Measurements from ENCODE around the gene SLC24A1.

The SLC24A1 gene

DNA sequence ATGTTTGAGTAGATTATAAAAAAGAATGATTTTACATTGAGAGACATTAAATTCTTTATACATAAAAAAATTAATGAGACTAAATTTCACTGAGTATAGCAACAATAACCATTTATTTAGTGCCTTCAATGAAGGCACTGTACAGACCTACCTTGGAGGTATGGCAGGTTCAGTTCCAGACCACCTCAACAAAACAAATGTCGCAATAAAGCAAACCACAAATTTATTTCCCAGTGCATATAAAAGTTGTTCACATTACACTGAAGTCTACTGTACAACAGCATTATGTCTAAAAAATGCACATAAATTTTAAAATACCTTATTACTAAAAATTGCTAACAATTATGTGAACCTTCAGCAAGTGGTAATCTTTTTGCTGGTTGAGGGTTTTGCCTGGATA, 58.8 kb downstream of the SLC24A1 start:
- Histone ChIP-seq H2BK120ac (ENCODE audit: low read depth, low read length) (no peak overlapping the region), H3K4ac (ENCODE audit: low read length) (no peak overlapping the region), H3K9ac (ENCODE audit: low read depth, low read length, poor library complexity) (no peak overlapping the region), H3K79me1 (ENCODE audit: low read depth, low read length) (no peaks in the 10 kb centered on the region), H3K4me2 (ENCODE audit: insufficient read depth, low read length, poor library complexity, severe bottlenecking) (no peak overlapping the region), H4K8ac (ENCODE audit: low read depth, low read length) (no peak overlapping the region), H3K23ac (ENCODE audit: low read depth, low read length, poor library complexity) (no peak overlapping the region), H2AK5ac (ENCODE audit: low read depth, low read length) (no peak overlapping the region), H3K27me3 (ENCODE audit: control insufficient read depth in 3 of 3, insufficient read depth in 3 of 3, low read depth in 1 of 3, low read length in 3 of 3) (no peaks in the 10 kb centered on the region), H2BK15ac (ENCODE audit: low read length) (no peak overlapping the region), H4K91ac (ENCODE audit: low read depth, low read length, poor library complexity) (no peak overlapping the region), H3K27ac (replicated peaks; ENCODE audit: low read length) (no peak overlapping the region), H3K18ac (ENCODE audit: low read length) (no peak overlapping the region), H3K36me3 (replicated peaks in 1 of 2; ENCODE audit: control insufficient read depth in 2 of 2, insufficient read depth in 2 of 2, low read length in 2 of 2) (no peaks in the 10 kb centered on the region), H3K4me3 (ENCODE audit: low read length in 2 of 2) (no peak overlapping the region), H2AFZ (ENCODE audit: low read length) (no peak overlapping the region), H2BK5ac (ENCODE audit: low read length) (no peak overlapping the region), H3K9me3 (replicated peaks in 1 of 2; ENCODE audit: control insufficient read depth in 2 of 2, insufficient read depth in 1 of 2, low read depth in 1 of 2, low read length in 2 of 2) (no peaks in the 10 kb centered on the region), H3K4me1 (ENCODE audit: control insufficient read depth in 2 of 2, insufficient read depth in 1 of 2, low read depth in 1 of 2, low read length in 2 of 2) (no peaks in the 10 kb centered on the region), H3K14ac (ENCODE audit: low read length) (no peak overlapping the region), H2BK12ac (ENCODE audit: low read length) (no peak overlapping the region)
- no CpG with 5 or more reads among the region's 1 CpG for WGBS, 2 donors (ENCODE audit: extremely low coverage in 2 of 2, insufficient read length in 2 of 2, insufficient replicate concordance in 1 of 2)
- DNase-seq (ENCODE audit: low spot score) = no peak

DNA sequence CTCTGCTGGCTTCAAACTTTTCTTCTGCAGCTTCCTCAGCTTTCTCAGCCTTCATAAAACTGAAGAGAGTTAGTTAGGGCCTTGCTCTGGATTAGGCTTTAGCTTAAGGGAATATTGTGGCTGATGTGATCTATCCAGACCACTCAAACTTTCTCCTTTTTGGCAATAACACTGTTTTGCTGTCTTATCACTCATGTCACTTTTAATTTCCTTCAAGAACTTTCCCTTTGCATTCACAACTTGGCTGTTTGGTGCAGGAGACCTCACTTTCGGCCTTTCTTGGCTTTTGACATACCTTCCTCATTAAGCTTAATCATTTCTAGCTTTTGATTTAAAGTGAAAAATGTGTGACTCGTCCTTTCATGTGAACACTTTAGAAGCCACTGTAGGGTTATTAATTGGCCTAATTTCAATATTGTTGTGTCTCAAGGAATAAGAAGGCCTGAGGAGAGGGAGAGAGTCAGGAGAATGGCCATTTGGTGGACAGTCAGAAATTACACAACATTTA, 60.7 kb downstream of the SLC24A1 start:
- H3K36me3 ChIP-seq (replicated peaks in 1 of 2; ENCODE audit: control insufficient read depth in 2 of 2, insufficient read depth in 2 of 2, low read length in 2 of 2) = no peaks in the 10 kb centered on the region

DNA sequence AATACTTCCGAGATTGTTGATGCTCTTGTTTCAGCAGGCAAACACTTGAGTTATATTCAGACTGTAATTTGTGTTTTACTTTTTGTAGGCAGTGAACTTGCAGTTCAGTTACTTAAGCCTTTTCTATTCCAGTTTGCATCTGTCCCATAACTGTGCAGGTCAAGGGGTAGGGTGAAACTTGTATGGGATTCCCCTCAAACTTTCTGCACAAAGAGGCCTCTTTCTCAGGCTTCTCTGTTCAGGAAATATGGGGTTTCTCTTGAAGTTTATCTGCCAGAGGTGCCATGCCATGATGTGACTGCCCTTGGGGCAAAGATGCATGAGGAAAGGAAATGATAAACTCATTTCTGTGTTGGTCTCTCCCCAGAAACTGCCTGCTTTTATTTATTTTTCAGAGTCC, 66.7 kb downstream of the SLC24A1 start:
- Histone ChIP-seq H3K4me3 (ENCODE audit: low read length in 2 of 2) (no peak overlapping the region), H2BK15ac (ENCODE audit: low read length) (no peak overlapping the region), H3K36me3 (replicated peaks in 1 of 2; ENCODE audit: control insufficient read depth in 2 of 2, insufficient read depth in 2 of 2, low read length in 2 of 2) (peaks cover 0 to 14% of the 10 kb centered on the region in 2 donors), H2AFZ (ENCODE audit: low read length) (no peak overlapping the region), H4K91ac (ENCODE audit: low read depth, low read length, poor library complexity) (no peak overlapping the region), H3K9me3 (replicated peaks in 1 of 2; ENCODE audit: control insufficient read depth in 2 of 2, insufficient read depth in 1 of 2, low read depth in 1 of 2, low read length in 2 of 2) (no peaks in the 10 kb centered on the region), H3K4me1 (ENCODE audit: control insufficient read depth in 2 of 2, insufficient read depth in 1 of 2, low read depth in 1 of 2, low read length in 2 of 2) (no peaks in the 10 kb centered on the region), H3K27ac (replicated peaks; ENCODE audit: low read length) (no peak overlapping the region), H2AK5ac (ENCODE audit: low read depth, low read length) (no peak overlapping the region), H3K79me1 (ENCODE audit: low read depth, low read length) (no peaks in the 10 kb centered on the region), H4K8ac (ENCODE audit: low read depth, low read length) (no peak overlapping the region), H3K4ac (ENCODE audit: low read length) (no peak overlapping the region), H2BK12ac (ENCODE audit: low read length) (no peak overlapping the region), H3K23ac (ENCODE audit: low read depth, low read length, poor library complexity) (no peak overlapping the region), H3K18ac (ENCODE audit: low read length) (no peak overlapping the region), H3K14ac (ENCODE audit: low read length) (no peak overlapping the region), H3K9ac (ENCODE audit: low read depth, low read length, poor library complexity) (no peak overlapping the region), H2BK5ac (ENCODE audit: low read length) (no peak overlapping the region), H3K4me2 (ENCODE audit: insufficient read depth, low read length, poor library complexity, severe bottlenecking) (no peak overlapping the region), H3K27me3 (ENCODE audit: control insufficient read depth in 3 of 3, insufficient read depth in 3 of 3, low read depth in 1 of 3, low read length in 3 of 3) (no peaks in the 10 kb centered on the region), H2BK120ac (ENCODE audit: low read depth, low read length) (no peak overlapping the region)
- no peak for DNase-seq (ENCODE audit: low spot score)
- WGBS, 2 donors (ENCODE audit: extremely low coverage in 2 of 2, insufficient read length in 2 of 2, insufficient replicate concordance in 1 of 2) = no CpG with 5 or more reads among the region's 1 CpG

More for the DNA sequence above, 60.7 kb downstream of the SLC24A1 start:
- no peak overlapping the region for H2BK15ac ChIP-seq (ENCODE audit: low read length)
- no peak overlapping the region for H3K4ac ChIP-seq (ENCODE audit: low read length)
- H3K4me1 ChIP-seq (ENCODE audit: control insufficient read depth in 2 of 2, insufficient read depth in 1 of 2, low read depth in 1 of 2, low read length in 2 of 2) = no peaks in the 10 kb centered on the region
- no CpG with 5 or more reads among the region's 2 CpGs for WGBS, 2 donors (ENCODE audit: extremely low coverage in 2 of 2, insufficient read length in 2 of 2, insufficient replicate concordance in 1 of 2)
- H2AK5ac ChIP-seq (ENCODE audit: low read depth, low read length) = no peak overlapping the region
- H3K79me1 ChIP-seq (ENCODE audit: low read depth, low read length) = no peaks in the 10 kb centered on the region
- no peak overlapping the region for H2BK12ac ChIP-seq (ENCODE audit: low read length)
- H3K18ac ChIP-seq (ENCODE audit: low read length) = no peak overlapping the region
- no peak overlapping the region for H3K14ac ChIP-seq (ENCODE audit: low read length)
- no peak overlapping the region for H4K91ac ChIP-seq (ENCODE audit: low read depth, low read length, poor library complexity)
- H3K9me3 ChIP-seq (replicated peaks in 1 of 2; ENCODE audit: control insufficient read depth in 2 of 2, insufficient read depth in 1 of 2, low read depth in 1 of 2, low read length in 2 of 2) = no peaks in the 10 kb centered on the region
- no peak overlapping the region for H3K23ac ChIP-seq (ENCODE audit: low read depth, low read length, poor library complexity)
- no peak overlapping the region for H3K4me3 ChIP-seq (ENCODE audit: low read length in 2 of 2)
- H3K9ac ChIP-seq (ENCODE audit: low read depth, low read length, poor library complexity) = no peak overlapping the region
- no peaks in the 10 kb centered on the region for H3K27me3 ChIP-seq (ENCODE audit: control insufficient read depth in 3 of 3, insufficient read depth in 3 of 3, low read depth in 1 of 3, low read length in 3 of 3)
- no peak overlapping the region for H3K4me2 ChIP-seq (ENCODE audit: insufficient read depth, low read length, poor library complexity, severe bottlenecking)
- H2BK5ac ChIP-seq (ENCODE audit: low read length) = no peak overlapping the region
- DNase-seq (ENCODE audit: low spot score) = no peak
- H2AFZ ChIP-seq (ENCODE audit: low read length) = no peak overlapping the region
- no peak overlapping the region for H3K27ac ChIP-seq (replicated peaks; ENCODE audit: low read length)
- H2BK120ac ChIP-seq (ENCODE audit: low read depth, low read length) = no peak overlapping the region
- no peak overlapping the region for H4K8ac ChIP-seq (ENCODE audit: low read depth, low read length)

DNA sequence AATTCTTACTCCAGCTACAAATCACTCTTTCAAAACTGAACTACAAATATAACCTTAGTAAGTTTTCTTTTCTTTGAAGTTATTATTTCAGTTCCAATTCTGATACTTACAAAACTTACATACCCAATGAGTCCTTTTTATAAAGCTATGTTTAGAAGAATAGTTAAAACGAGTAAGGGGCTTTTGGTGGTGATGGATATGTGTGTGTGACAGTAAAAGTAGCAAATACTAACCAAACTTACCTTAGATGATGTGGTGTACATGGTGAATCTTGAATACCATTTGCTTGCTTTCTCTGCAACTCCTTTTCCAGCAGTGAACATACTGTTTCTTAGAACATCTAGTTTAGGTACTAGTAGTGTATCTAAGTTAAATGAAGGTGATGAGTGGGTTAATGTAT, 68.4 kb downstream of the SLC24A1 start:
- H4K8ac ChIP-seq (ENCODE audit: low read depth, low read length) = no peak overlapping the region
- WGBS, 2 donors (ENCODE audit: extremely low coverage in 2 of 2, insufficient read length in 2 of 2, insufficient replicate concordance in 1 of 2) = no CpG with 5 or more reads among the region's 1 CpG
- no peak for DNase-seq (ENCODE audit: low spot score)
- peaks cover 0 to 14% of the 10 kb centered on the region in 2 donors for H3K36me3 ChIP-seq (replicated peaks in 1 of 2; ENCODE audit: control insufficient read depth in 2 of 2, insufficient read depth in 2 of 2, low read length in 2 of 2)
- H3K4me2 ChIP-seq (ENCODE audit: insufficient read depth, low read length, poor library complexity, severe bottlenecking) = no peak overlapping the region
- no peak overlapping the region for H3K27ac ChIP-seq (replicated peaks; ENCODE audit: low read length)
- no peak overlapping the region for H2BK15ac ChIP-seq (ENCODE audit: low read length)
- no peaks in the 10 kb centered on the region for H3K4me1 ChIP-seq (ENCODE audit: control insufficient read depth in 2 of 2, insufficient read depth in 1 of 2, low read depth in 1 of 2, low read length in 2 of 2)
- no peak overlapping the region for H2BK12ac ChIP-seq (ENCODE audit: low read length)
- no peaks in the 10 kb centered on the region for H3K27me3 ChIP-seq (ENCODE audit: control insufficient read depth in 3 of 3, insufficient read depth in 3 of 3, low read depth in 1 of 3, low read length in 3 of 3)
- no peak overlapping the region for H3K4ac ChIP-seq (ENCODE audit: low read length)
- H3K9ac ChIP-seq (ENCODE audit: low read depth, low read length, poor library complexity) = no peak overlapping the region
- no peaks in the 10 kb centered on the region for H3K9me3 ChIP-seq (replicated peaks in 1 of 2; ENCODE audit: control insufficient read depth in 2 of 2, insufficient read depth in 1 of 2, low read depth in 1 of 2, low read length in 2 of 2)
- no peak overlapping the region for H3K14ac ChIP-seq (ENCODE audit: low read length)
- no peak overlapping the region for H3K4me3 ChIP-seq (ENCODE audit: low read length in 2 of 2)
- H2BK120ac ChIP-seq (ENCODE audit: low read depth, low read length) = no peak overlapping the region
- no peak overlapping the region for H4K91ac ChIP-seq (ENCODE audit: low read depth, low read length, poor library complexity)
- H2AK5ac ChIP-seq (ENCODE audit: low read depth, low read length) = no peak overlapping the region
- H3K18ac ChIP-seq (ENCODE audit: low read length) = no peak overlapping the region
- no peak overlapping the region for H2AFZ ChIP-seq (ENCODE audit: low read length)
- H3K79me1 ChIP-seq (ENCODE audit: low read depth, low read length) = no peaks in the 10 kb centered on the region
- no peak overlapping the region for H3K23ac ChIP-seq (ENCODE audit: low read depth, low read length, poor library complexity)
- no peak overlapping the region for H2BK5ac ChIP-seq (ENCODE audit: low read length)

Measured in neuronal stem cell (in vitro differentiated cells).